ENCODE data around the gene ABCC3.

Gene ABCC3

DNA sequence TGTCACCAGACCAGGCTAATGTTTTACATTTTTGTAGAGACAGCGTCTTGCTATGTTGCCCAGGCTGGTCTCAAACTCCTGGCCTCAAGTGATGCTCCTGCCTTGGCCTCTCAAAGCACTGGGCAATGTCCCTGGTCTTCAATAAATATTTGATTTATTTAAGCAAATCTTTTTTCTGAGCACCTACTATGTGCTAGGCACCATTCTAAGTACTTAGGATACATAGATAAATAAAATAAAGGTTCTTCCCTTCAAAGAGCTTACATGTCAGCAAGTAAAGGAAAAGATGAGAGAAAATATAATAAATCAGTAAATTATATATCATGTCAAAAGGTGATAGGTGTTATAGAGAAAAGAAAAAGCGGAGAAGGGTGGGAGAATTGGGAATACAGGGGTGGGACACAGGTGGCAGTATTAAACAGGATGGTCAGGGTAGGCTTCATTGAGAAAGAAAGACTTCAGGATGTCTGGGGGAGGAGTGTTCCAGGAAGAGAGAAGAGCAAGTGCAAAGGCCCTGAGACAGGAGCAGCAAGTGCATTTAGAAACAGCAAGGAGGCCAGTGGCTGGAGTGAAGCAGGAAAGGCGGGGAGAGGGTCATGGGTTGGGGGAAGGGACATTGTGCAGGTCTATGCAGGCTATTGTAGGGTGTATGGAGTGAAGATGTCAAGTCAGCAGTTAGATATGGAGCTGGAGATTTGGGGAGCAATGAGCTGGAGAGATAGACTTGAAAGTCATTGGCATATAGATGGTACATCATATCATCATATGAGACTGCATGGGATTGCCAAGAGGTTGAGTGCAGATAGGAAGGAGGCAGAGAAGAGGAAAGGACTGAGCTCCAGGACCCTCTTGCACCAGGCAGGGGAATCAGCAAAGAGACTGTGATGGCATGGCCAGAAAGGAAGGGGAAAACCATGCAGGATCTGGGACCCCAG lies 11.3 kb downstream of the ABCC3 start:
- H3K4me3 ChIP-seq (ENCODE audit: low read depth, low read length), result no peak overlapping the region
- no peak for TF ChIP-seq CTCF (conservative IDR thresholded peaks at IDR 0.05; ENCODE audit: low read depth, low read length)
- DNase-seq (ENCODE audit: low read depth), result no peak

DNA sequence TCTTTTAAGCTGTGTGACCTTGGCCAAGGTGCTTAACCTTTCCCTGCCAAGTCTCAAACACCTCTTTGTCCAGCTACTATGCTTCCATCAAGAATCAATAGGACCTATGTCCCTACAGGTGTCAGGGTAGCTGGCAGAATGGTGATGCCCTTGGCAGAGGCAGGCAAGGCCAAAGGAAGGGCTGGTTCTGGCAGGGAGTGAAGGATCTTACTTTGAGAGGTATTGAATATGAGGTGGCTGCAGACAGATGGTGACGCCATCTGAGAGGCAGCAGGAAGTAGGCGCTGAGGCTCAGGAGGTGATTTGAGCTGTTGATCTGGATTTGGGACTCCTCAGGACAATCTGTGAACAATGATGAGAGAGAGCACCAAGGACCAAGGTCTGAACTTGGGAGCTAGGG lies 12.5 kb downstream of the ABCC3 start:
- no peak for TF ChIP-seq CTCF (conservative IDR thresholded peaks at IDR 0.05; ENCODE audit: low read depth, low read length)
- H3K4me3 ChIP-seq (ENCODE audit: low read depth, low read length), result no peak overlapping the region
- no peak for DNase-seq (ENCODE audit: low read depth)

DNA sequence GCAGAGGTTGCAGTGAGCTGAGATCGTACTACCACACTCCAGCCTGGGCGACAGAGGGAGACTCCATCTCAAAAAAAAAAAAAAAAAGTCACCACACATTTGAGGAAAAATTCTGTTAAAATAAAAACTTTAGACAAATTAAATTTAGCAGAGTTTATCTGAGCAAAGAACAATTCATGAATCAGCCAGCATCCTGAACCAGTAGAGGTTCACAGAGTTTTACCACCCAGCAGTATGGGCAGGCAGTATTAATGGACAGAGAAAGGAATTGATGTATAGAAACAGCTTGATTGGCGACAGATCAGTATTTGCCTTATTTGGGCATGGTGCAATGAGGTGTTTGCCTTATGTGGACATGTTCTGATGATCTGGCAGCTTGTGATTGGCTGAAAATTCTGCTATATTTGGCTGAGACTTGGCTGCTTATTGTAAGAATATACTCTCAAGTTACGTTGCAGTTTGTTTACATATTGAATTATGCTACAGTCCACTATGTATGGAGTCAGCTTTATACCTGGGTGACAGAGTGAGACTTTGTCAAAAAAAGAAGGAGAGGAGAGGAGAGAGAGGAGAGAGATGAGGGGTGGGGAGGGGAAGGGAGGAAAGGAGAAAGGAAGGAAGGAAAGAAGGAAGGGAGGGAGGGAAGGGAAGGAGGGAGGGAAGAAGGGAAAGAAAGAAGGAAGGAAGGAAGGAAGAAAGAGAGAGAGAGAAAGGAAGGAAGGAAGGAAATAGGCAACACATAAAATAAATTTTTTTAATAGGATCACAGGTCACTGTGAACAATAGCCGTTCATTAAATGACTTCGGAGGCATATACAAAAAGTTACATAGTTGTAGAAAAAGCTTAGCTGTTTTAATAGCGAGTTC lies 14.6 kb downstream of the ABCC3 start:
- no peak for TF ChIP-seq CTCF (conservative IDR thresholded peaks at IDR 0.05; ENCODE audit: low read depth, low read length)
- peak; percentile 41 for DNase-seq (ENCODE audit: low read depth)
- no peak overlapping the region for H3K4me3 ChIP-seq (ENCODE audit: low read depth, low read length)

GRCh38 chr17:50651661-50652060 lies 17.0 kb downstream of the ABCC3 start:
- H3K4me3 ChIP-seq (ENCODE audit: low read depth, low read length), result no peak overlapping the region
- DNase-seq (ENCODE audit: low read depth), result no peak
- TF ChIP-seq CTCF (conservative IDR thresholded peaks at IDR 0.05; ENCODE audit: low read depth, low read length), result no peak

GRCh38 chr17:50653738-50654137 lies 19.1 kb downstream of the ABCC3 start:
- no peak for DNase-seq (ENCODE audit: low read depth)
- no peak overlapping the region for H3K4me3 ChIP-seq (ENCODE audit: low read depth, low read length)
- TF ChIP-seq CTCF (conservative IDR thresholded peaks at IDR 0.05; ENCODE audit: low read depth, low read length), result no peak

DNA sequence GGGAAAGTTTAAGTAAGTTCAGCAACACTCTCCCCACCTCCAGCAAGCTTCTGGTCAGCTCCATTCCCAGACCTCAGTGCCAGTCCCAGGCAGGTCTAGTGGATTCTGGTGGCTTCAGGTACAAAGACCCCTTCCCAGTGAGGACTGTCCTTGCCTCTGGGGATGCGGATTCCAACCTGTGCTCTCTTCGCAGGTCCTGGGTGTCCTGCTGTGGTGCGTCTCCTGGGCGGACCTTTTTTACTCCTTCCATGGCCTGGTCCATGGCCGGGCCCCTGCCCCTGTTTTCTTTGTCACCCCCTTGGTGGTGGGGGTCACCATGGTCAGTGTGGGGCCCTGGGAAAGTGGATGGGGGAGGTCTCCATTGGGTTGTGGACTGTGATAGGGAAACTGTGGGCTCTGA lies 21.8 kb downstream of the ABCC3 start:
- TF ChIP-seq CTCF (conservative IDR thresholded peaks at IDR 0.05; ENCODE audit: low read depth, low read length), result no peak
- DNase-seq (ENCODE audit: low read depth), result no peak
- no peak overlapping the region for H3K4me3 ChIP-seq (ENCODE audit: low read depth, low read length)

Measured in choroid plexus epithelial cell (primary cell).